Measurements from ENCODE around the gene TLCD2.
"Not testable (repeated sequence)": the region's sequence is repeated elsewhere in the genome, so short reads cannot be mapped to it uniquely, and the experiment has no call there.

The TLCD2 gene, protein sequence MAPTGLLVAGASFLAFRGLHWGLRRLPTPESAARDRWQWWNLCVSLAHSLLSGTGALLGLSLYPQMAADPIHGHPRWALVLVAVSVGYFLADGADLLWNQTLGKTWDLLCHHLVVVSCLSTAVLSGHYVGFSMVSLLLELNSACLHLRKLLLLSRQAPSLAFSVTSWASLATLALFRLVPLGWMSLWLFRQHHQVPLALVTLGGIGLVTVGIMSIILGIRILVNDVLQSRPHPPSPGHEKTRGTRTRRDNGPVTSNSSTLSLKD

DNA sequence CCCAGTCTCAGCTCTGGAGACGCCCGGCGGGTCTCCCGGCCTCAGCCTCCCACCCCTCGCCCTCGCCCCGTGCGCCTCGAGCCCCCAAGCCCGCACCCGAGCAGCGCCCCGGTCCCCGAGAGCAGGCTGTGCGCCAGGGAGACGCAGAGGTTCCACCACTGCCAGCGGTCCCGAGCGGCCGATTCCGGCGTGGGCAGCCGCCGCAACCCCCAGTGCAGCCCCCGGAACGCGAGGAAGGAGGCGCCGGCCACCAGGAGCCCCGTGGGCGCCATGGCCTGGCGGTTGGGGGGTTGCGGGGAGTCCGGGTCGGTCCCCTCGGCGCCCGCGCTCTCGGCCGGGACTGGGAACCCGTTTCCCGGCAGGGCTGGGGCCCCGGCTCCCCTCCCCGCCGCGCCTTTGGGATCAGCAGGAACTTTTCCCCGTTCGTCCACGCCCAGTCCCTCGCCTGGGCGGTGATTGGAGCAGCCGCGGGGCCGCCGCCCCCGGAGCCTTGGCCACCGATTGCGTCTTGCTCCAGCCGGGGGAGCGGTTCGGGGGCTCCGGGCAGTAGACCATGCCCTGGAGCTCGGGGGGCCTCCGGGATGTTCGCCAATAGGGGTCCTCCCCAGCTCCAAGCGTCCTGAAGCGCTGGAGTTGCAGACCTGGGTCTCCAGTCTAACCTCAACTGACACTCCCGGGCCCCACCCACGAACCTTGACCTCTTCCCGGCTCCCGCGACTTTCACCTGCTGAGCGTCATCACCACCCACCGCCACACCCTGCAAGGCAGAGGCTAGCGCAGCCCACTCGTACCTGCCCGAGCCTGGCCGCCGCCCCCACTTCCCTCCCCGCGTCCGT is at the start of gene TLCD2:
TSS of gene TLCD2 (minus strand) at position 407 of the 836 bp plus-strand sequence. CDS start at position 272, 135 bp downstream.
- no peak for DNase-seq

DNA sequence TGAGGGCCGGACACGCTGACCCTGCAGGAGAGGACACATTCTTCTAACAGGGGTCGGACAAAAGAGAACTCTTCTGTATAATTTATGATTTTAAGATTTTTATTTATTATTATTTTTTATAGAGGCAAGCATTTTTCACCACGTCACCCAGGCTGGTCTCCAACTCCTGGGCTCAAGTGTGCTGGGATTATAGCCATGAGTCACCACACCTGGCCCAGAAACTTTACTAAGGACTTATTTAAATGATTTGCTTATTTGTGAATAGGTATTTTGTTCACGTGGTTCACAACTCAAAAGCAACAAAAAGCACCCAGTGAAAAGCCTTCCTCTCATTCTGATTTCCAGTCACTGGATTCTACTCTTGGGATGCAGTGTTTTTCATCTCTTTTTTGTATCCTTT is 49.4 kb upstream of the TLCD2 start:
- no peak for DNase-seq

DNA sequence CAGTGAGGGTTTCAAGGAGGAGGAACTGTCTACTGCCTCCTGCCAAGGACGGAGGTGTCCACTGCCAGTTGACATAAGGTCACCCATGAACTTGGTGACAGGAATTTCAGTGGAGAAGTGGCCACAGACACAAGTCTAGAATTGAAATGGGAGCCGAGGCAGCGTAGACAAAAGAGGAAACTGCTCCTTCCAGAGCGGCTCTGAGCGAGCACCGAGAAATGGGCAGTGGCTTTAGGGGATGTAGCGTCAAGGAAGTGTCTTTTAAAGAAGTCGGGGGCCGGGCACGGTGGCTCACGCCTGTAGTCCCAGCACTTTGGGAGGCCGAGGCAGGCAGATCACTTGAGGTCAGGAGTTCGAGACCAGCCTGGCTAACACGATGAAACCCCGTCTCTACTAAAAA is 48.6 kb upstream of the TLCD2 start:
- no peak for DNase-seq

DNA sequence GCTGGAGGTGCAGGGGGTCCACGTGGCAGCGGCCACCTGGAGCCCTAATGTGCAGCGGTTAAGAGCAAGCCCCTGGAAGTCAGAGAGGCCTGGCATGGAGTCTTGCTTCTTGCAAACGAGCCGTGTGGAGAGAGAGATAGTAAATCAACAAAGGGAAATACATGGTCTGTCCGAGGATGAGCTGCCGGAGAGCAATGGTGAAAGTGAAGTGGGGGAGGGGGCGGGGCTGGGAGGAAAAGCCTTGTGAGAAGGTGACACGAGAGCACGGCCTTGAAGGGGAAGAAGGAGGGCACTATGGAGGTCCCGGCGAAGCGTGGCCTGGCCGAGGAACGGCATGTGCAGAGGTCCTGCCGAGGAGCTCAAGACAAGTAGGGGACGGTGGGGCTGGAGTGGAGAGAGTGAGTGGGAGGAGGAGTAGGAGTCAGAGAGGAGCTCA is 45.7 kb upstream of the TLCD2 start:
- no peak for DNase-seq

DNA sequence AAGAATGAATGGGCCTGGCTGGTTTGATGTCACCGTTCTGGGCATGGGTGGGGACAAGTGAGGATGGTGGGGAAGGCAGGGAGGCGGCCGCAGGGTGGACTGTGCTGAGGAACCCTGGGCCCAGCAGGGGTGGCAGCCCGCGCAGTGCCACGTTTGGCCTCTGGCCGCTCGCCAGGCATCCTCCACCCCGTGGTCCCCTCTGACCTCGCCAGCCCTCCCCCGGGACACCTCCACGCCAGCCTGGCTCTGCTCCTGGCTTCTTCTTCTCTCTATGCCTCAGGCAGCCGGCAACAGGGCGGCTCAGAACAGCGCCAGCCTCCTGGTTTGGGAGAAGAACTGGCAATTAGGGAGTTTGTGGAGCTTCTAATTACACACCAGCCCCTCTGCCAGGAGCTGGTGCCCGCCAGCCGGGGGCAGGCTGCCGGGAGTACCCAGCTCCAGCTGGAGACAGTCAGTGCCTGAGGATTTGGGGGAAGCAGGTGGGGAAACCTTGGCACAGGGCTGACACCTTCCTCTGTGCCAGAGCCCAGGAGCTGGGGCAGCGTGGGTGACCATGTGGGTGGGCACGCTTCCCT is 45.2 kb upstream of the TLCD2 start:
- no peak for DNase-seq

DNA sequence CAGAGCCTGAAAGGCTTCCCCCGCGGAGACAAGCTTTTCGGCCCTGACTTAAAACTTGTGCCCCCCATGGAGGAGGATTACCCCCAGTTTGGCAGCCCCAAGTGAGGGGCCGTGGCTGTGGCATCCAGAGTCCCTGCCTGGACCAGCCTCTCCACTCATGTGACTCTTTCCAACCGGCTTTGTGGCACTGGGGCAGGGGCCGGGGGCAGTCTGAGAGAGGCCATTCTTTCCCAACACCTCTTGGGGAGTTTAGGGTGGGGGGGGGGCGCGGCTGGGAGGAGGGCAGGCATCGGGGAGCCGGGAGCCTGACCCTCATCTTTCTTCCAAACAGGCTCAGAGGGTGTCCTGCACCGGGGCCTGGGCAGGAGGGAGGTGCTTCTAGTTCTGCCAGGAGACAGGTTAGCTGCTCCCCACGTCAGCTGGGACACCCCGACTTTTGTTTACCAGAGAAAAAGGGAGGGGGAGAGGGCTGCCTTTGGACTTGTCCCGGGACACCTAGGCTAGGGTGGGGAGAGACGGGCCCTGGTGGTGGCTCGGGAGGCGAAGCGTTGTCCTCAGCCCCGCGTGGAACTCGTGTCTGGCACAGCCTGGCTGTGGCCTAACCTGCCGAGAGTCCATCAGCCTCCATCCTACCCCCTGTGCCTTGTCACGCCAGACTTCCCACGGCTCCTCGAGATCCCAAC is 44.4 kb upstream of the TLCD2 start:
- no peak for DNase-seq

DNA sequence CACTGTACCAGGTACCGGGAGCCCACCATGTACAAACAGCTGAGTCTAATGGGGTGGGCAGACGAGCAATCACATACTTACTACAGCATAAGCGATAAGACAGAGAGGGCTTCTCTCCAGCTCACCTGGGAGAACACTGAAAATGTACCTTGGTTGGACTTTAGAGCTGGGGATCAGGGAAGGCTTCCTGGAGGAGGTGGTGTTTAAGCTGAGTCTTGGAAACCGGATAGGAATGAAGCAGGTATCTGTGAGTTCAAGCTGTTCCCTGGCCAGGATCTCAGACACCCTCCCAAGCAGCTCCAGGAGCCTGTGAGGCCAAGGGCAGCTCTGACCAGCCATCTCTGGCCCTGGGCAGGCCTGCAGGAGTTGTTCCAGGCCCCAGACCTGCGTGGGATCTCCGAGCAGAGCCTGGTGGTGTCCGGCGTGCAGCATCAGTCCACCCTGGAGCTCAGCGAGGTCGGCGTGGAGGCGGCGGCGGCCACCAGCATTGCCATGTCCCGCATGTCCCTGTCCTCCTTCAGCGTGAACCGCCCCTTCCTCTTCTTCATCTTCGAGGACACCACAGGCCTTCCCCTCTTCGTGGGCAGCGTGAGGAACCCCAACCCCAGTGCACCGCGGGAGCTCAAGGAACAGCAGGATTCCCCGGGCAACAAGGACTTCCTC is 43.7 kb upstream of the TLCD2 start:
- DNase-seq, result no peak

DNA sequence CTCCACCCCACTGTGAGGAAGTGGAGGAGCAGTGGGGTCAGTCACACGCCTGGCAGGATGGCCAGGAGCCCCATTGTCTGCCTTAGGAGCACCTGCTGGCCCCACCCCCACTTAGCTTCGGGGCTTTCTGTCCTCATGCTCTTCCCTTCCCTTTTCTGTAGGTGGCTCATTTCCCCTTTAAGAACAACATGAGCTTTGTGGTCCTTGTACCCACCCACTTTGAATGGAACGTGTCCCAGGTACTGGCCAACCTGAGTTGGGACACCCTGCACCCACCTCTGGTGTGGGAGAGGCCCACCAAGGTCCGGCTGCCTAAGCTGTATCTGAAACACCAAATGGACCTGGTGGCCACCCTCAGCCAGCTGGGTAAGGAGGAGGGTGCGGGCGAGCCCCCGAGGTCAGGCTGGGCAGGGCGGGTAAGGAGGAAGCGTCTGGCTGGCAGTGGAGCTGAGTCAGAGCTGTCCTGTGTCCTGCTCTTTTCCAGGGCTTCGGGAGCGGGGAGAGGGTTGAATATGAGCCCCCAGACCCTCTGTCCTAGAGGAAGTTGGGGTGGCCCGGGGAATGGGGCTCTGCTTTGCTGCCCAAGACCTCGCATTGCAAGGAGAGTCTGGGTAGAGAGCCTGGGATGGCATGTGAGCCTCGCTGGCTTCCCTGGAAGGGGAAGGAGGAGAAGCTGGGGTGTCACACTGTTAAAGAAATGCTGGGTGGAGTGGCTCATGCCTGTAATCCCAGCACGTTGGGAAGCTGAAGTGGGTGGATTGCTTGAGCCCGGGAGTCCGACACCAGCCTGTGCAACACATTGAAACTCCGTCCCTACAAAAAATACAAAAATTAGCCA is 42.5 kb upstream of the TLCD2 start:
- DNase-seq, result no peak

DNA sequence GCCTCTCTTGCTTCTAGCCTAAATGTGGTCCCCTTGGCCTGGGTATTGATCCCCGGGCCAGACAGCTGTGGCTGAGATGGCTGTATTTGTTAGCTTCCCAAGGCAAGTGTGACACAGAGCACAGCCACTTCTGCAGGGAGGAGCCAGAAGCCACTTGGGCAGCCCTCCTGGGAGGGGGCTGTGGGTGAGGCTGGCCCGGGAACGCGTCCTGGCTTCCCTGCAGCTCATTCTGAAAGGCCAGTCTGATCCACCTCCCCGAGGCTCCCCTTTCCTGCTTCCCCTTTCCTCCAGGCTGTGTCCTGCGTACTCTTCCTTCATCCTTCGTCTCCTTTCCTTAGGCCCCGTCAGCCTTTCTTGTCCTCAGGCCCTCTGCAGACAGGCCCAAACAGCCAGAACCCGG is 40.5 kb upstream of the TLCD2 start:
- no peak for DNase-seq

DNA sequence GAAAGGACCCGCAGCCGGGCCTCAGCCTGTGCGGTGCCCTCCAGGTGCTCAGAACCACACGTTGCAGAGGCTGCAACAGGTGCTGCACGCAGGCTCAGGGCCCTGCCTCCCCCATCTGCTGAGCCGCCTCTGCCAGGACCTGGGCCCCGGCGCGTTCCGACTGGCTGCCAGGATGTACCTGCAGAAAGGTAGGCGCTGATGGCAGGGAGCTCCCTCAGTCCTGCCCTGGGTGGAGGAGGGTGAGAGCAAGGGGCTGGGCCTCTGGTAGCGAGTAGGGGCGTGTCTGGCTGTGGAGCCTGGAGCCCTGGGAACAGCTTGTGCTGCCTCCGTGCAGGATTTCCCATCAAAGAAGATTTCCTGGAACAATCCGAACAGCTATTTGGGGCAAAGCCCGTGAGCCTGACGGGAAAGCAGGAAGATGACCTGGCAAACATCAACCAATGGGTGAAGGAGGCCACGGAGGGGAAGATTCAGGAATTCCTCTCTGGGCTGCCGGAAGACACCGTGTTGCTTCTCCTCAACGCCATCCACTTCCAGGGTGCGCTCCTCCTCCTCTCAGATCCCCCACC is 36.9 kb upstream of the TLCD2 start:
- DNase-seq, result no peak

DNA sequence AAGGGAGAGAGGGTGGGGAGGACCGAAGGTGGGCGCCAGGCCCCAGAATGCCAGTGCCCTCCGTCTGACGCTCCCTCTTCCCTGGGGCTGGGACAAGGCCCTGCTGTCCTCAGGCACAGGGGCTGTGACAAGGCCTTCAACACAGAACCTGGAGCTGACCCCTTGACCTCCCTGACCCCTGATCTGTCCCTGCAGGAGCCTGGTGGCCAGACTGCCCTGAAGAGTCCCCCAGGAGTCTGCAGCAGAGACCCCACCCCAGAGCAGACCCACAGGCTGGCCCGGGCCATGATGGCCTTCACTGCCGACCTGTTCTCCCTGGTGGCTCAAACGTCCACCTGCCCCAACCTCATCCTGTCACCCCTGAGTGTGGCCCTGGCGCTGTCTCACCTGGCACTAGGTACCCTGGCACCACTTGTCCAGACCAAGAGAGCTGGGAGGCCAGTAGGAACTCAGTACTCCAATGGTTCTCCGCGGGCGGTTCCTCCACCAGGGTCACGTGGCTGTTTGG is 35.4 kb upstream of the TLCD2 start:
- DNase-seq, result no peak

DNA sequence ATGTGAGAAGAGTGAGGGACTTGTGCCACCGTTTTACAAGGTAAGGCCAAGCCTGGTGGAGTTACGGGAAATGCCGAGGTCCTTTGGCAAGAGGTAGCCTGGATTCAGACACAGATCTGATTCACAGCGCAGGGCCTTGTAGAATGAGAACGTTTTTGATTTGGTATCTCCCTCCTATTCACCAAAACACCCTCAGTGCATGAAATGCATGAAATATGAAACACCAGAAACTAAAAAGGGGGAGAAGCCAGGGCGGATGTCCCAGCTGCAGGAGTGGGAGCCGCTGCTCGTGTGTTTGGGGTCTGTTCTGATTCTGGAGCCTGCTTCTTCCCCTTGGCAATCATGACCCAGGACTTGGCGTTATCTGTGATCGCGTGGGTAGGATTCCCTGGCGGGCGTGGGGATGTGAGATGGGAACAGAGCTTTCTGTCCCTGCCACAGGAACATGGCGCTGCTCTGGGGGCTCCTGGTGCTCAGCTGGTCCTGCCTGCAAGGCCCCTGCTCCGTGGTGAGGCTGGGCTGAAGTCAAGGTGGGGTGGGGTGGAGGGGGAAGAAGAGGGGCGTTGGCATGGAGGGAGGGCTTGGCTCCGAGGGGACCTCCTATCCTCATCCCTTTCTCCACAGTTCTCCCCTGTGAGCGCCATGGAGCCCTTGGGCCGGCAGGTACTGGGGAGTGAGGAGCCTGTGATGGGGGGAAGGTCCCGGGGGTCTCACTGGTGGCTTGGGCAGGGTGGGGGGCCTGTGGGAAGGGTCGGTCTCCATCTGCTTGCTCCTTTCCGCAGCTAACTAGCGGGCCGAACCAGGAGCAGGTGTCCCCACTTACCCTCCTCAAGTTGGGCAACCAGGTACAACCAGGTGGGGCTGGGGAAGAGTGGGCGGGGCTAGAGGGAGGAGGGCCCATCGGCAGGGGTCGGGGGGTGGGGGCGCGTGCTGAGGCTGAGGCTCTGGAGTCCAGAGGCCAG is 34.7 kb upstream of the TLCD2 start:
- DNase-seq, result no peak

DNA sequence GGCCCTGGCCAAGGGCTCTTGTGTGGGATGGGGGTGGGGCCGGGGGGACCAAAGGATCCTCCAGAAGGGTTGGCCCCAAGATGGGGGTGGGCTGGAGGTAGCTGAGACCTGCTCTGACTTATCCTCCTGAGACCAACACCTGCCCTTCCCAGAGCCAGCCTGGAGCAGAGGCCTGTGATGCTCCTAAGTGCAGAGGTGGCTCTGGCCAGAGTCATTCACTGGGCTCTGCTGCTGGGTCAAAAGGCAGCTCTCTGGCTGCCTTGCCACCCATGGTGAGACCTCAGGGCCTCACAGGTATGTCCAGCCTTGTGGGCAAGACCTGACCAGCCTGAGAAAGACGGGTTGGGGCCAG is 32.9 kb upstream of the TLCD2 start:
- no peak for DNase-seq

DNA sequence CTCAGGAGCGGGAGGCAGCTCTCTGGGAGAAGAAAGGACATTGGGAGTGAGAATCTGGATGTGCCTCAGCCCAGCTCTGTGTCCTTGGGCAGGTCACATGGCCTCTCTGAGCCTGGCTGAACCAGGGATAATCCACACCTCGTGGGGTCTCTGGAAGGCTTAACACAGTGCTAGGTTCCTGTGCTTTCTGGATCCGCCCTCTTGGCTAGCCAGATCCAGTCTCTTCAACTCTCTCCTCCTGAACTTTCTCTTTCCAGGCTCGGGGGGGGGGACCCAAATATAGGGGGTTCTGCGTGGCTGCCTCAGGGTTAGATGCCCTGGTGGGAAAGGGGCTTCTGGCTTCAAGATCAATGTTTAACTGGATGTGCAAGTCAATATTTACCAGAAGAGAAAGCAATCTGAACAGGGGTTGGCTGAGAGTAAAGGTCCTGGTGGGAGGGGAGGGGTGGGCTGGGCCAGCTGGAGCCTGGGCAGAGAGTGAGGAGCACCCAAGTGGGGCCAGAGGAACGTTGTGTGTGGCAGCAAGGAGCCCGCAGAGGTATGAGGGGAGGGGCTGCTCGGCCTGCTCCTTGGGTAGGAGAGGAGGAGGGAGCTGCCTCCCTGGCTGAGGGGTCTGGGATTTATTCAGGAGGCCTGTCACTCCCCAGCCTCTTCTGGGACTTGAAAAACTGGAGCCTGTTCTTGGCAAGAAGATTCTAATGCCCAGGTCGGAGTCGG is 32.4 kb upstream of the TLCD2 start, which contains the start of gene SERPINF2:
TSS of gene SERPINF2 (plus strand) at position 501 of the 717 bp plus-strand sequence. CDS start 2,125 bp downstream, outside the sequence.
- no peak for DNase-seq

DNA sequence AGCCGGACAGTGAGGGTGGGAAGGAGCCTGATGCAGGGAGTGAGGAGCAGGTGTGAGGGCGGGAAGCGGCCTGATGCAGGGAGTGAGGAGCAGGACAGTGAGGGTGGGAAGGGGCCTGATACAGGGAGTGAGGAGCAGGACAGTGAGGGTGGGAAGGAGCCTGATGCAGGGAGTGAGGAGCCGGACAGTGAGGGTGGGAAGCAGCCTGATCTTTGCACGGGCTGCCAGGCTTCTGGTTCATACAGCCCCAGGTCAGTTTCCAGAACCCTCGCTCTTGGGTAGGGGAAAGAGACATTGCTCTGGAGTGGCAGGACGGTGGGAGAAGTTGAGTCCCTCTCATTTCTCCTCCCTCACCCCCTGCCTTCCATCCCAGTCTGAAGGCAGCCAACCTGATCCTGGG is 31.7 kb upstream of the TLCD2 start:
- DNase-seq, result not testable (repeated sequence)

DNA sequence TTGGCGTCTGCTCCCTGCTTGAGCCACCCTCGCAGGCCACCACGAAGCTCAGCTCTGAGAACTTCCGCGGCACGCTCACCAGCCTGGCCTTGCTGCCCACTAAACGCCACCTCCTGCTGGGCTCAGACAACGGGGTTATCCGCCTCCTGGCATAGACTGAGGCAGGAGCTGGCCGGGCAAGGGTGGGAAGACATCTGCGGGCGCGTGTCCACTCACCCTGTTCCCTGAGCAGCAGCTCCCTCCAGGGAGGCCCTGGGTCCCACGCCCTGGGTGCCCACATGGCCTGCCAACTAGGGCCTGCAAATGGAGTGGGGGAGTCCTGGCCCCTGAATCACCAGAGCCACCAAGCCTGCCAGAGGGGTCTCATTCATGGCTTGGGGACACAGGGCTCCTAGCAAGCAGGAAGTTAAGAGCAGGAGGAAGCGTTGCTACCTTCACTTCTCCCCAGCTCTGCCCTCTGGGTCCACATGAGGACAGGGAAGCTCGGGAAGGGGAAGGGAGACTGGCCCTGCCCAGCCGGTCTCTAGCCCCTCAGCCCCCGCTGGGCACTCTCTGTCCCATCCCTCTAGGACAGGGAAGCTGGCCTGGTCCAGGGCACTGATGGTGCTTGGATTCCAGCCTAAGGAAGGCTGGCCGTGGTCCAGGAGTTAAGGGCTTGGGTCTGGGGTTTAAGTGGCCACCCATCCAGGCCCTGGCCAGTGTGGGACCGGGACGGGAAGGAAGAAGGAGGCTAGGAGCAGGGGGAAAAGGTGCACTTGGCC is 27.5 kb upstream of the TLCD2 start:
- no peak for DNase-seq

DNA sequence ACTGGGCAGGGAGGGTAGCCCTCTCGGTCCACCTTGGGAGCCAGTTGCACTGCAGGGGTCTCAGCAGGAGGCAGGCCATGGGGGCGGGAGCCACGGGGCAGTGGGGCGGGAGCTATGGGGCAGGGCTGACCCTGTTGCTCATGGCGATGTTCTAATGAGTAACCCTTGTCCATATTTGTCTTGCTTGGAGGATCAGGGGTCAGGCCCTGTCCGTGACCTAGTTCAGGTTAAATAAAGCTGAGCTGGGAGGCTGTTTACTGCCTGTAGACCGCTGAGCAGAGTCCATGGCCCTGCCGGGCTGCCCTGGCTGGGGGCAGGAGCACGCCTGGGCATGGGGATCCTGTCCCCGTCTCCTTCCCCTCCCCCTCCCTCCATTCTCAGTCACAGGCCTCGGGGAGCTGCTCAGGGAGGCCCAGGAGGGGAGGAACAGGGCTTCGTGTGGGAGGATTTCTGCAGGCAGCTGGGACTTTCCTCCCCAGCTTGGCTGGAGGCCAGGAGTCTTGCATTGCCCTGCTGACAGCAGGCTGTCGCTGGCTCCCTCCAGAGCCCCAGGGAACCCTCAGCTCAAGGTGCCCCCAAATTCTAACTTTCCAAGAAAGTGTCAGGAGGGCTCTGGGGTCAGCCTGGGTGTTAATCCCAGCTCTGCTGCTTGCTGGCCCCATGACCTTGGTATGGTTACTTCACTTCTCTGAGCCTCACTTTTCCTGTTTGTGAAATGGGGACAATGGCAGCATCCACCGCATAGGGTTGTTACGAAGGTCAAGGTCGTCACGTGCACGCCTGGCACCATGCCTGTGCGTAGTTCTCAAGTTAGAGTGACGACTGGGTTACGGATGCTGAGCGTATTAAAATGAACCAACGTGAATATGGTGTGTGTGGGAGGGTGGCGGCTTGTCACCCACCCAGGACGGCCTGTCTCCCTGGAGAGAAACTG is 26.4 kb upstream of the TLCD2 start:
- peak; percentile 24 for DNase-seq
